NCI-H2196 treated with DMSO at 0.1 percent for 48 hours (cell line): ENCODE measurements around the gene MRFAP1.
"Not testable (repeated sequence)": the region's sequence is repeated elsewhere in the genome, so short reads cannot be mapped to it uniquely, and the experiment has no call there.

Experiments
- DNase-seq: peaks from one replicate; lab custom pipeline; 2025; ENCODE audit not compliant: unreplicated experiment; lab: John Stamatoyannopoulos, UW

Gene MRFAP1

GRCh38 chr4:6663596-6664393, 23.3 kb downstream of the MRFAP1 start:
- no peak for DNase-seq

GRCh38 chr4:6665320-6665654, 24.8 kb downstream of the MRFAP1 start:
- DNase-seq, result no peak

GRCh38 chr4:6668391-6668790, 27.9 kb downstream of the MRFAP1 start:
- no peak for DNase-seq

GRCh38 chr4:6671648-6672047, 31.2 kb downstream of the MRFAP1 start:
- no peak for DNase-seq

GRCh38 chr4:6672131-6672530, 31.6 kb downstream of the MRFAP1 start:
- DNase-seq, result no peak

- not testable (repeated sequence) for DNase-seq
Observed at GRCh38 chr4:6672541-6673190, 32.2 kb downstream of the MRFAP1 start.

GRCh38 chr4:6673191-6673659, 32.7 kb downstream of the MRFAP1 start:
- not testable (repeated sequence) for DNase-seq

GRCh38 chr4:6673660-6674499, 33.4 kb downstream of the MRFAP1 start:
- peak; percentile 95 for DNase-seq

- peak; percentile 53 for DNase-seq
Observed at GRCh38 chr4:6674500-6675149, 34.1 kb downstream of the MRFAP1 start.

GRCh38 chr4:6676722-6677558, 36.5 kb downstream of the MRFAP1 start:
- no peak for DNase-seq

GRCh38 chr4:6680372-6681034, 40.0 kb downstream of the MRFAP1 start:
- no peak for DNase-seq

GRCh38 chr4:6681191-6681590, 40.7 kb downstream of the MRFAP1 start:
- DNase-seq, result no peak

GRCh38 chr4:6682862-6683590, 42.5 kb downstream of the MRFAP1 start:
- DNase-seq, result no peak

GRCh38 chr4:6684656-6685055, 44.2 kb downstream of the MRFAP1 start:
- no peak for DNase-seq

GRCh38 chr4:6686104-6686787, 45.8 kb downstream of the MRFAP1 start:
- DNase-seq, result no peak

- no peak for DNase-seq
Observed at GRCh38 chr4:6687947-6688878, 47.7 kb downstream of the MRFAP1 start.

GRCh38 chr4:6688879-6689505, 48.5 kb downstream of the MRFAP1 start:
- DNase-seq, result no peak
